Measurements from ENCODE around the gene TPSAB1. TPM values are rescaled to one million over a fixed set of nuclear protein-coding genes. Genes with fewer than 3 reads are reported as not detected.

The TPSAB1 gene
- total RNA-seq, 1 experiment from 2014 or later = not detected

GRCh38 chr16:1272453-1273198 is 32.1 kb downstream of the TPSAB1 start:
- H3K36me3 Mint-ChIP-seq (ENCODE audit: insufficient read depth, unreplicated experiment) = peaks cover 20% of the 10 kb centered on the region
- peaks cover 93% of the 10 kb centered on the region for H3K27me3 Mint-ChIP-seq (ENCODE audit: unreplicated experiment)
- intact Hi-C loops (cut with micrococcal nuclease; ENCODE audit: unreplicated experiment) = no loop called here
- H3K9me3 Mint-ChIP-seq (ENCODE audit: low read depth, unreplicated experiment) = no peaks in the 10 kb centered on the region
- CTCF ChIA-PET = no interaction called here
- no peak overlapping the region for H3K4me3 Mint-ChIP-seq (ENCODE audit: low read depth, unreplicated experiment)
- DNase-seq = no peak
- peak overlapping the region; percentile 89 for H3K27ac Mint-ChIP-seq (ENCODE audit: unreplicated experiment)
- TF ChIP-seq, protein P1, sequence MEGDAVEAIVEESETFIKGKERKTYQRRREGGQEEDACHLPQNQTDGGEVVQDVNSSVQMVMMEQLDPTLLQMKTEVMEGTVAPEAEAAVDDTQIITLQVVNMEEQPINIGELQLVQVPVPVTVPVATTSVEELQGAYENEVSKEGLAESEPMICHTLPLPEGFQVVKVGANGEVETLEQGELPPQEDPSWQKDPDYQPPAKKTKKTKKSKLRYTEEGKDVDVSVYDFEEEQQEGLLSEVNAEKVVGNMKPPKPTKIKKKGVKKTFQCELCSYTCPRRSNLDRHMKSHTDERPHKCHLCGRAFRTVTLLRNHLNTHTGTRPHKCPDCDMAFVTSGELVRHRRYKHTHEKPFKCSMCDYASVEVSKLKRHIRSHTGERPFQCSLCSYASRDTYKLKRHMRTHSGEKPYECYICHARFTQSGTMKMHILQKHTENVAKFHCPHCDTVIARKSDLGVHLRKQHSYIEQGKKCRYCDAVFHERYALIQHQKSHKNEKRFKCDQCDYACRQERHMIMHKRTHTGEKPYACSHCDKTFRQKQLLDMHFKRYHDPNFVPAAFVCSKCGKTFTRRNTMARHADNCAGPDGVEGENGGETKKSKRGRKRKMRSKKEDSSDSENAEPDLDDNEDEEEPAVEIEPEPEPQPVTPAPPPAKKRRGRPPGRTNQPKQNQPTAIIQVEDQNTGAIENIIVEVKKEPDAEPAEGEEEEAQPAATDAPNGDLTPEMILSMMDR (IDR thresholded peaks at IDR 0.05; ENCODE audit: unreplicated experiment) = no peak
- BruUV-seq (replicated peaks) = no TSS peak
- peaks cover 10% of the 10 kb centered on the region for H3K4me1 Mint-ChIP-seq (ENCODE audit: low read depth, unreplicated experiment)

DNA sequence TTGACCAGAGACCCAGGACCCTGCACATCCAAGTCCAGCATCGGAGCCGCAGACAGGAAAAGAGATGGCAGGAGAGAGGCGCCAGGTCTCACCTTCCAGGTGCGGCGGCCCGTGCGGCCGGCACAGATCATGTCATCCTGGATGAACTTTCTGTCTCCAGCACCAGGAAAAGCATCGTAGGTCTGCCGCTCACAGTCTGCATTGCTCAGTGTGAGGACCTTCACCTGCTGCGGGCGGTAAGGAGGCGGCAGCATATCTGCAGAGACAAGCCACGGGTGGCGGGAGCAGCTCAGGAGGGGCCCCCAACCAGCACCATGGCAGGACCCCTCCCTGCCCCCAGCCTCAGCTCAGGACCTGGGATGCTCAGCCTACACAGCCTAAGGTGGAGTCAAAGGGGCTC is 33.3 kb downstream of the TPSAB1 start:
- DNase-seq = no peak
- Mint-ChIP-seq H3K27ac (ENCODE audit: unreplicated experiment) (no peak overlapping the region), H3K36me3 (ENCODE audit: insufficient read depth, unreplicated experiment) (peaks cover 20% of the 10 kb centered on the region), H3K9me3 (ENCODE audit: low read depth, unreplicated experiment) (no peaks in the 10 kb centered on the region), H3K27me3 (ENCODE audit: unreplicated experiment) (peaks cover 100% of the 10 kb centered on the region), H3K4me1 (ENCODE audit: low read depth, unreplicated experiment) (peaks cover 10% of the 10 kb centered on the region), H3K4me3 (ENCODE audit: low read depth, unreplicated experiment) (no peak overlapping the region)
- intact Hi-C loops (cut with micrococcal nuclease; ENCODE audit: unreplicated experiment) = no loop called here
- TF ChIP-seq, protein P1 (IDR thresholded peaks at IDR 0.05; ENCODE audit: unreplicated experiment) = no peak
- CTCF ChIA-PET = no interaction called here
- no TSS peak for BruUV-seq (replicated peaks)

- Mint-ChIP-seq H3K4me3 (ENCODE audit: low read depth, unreplicated experiment) (no peak overlapping the region), H3K36me3 (ENCODE audit: insufficient read depth, unreplicated experiment) (peaks cover 20% of the 10 kb centered on the region), H3K27me3 (ENCODE audit: unreplicated experiment) (peaks cover 100% of the 10 kb centered on the region), H3K9me3 (ENCODE audit: low read depth, unreplicated experiment) (no peaks in the 10 kb centered on the region), H3K4me1 (ENCODE audit: low read depth, unreplicated experiment) (peaks cover 10% of the 10 kb centered on the region), H3K27ac (ENCODE audit: unreplicated experiment) (no peak overlapping the region)
- intact Hi-C loops (cut with micrococcal nuclease; ENCODE audit: unreplicated experiment) = no loop called here
- CTCF ChIA-PET = no interaction called here
- BruUV-seq (replicated peaks) = no TSS peak
- TF ChIP-seq, protein P1 (IDR thresholded peaks at IDR 0.05; ENCODE audit: unreplicated experiment) = no peak
- DNase-seq = no peak
These were observed 34.3 kb downstream of the TPSAB1 start for GRCh38 chr16:1274767-1275166.

DNA sequence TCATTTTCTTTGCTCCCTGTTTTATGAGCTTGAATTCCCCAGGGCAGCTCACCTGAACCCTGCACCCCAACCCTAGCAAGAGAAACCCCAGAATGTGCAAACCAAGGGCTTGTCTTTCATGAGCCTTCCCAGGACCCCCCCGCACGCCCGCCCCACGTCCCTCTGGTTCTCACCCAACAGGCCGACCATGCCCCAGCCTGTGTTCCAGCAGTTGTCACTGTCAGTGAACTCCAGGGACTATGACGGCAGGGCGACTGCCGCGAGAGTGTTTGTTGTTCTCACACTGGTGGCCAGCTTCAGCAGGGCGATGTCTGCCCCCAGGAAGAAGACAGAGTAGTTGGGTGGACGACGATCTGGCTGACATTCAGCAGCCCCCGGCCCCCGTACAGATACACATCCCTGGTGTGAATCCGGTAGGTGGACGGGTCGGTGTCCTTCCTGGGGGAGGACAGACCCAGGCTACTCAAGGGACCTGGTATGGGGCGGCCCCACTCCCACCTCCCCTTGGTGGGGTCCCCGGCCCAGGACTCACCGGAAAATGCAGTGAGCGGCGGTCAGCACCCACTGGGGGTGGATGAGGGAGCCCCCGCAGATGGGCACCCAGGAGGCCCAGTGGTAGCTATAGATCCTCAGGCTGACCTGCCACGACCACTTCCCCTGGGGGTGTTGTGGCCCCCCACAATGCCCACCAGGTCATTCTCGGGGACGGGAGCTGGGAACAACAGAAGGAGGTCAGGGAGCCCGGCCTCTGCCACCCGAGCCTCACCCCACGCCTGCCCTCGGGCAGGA is 35.5 kb downstream of the TPSAB1 start:
- no TSS peak for BruUV-seq (replicated peaks)
- intact Hi-C loops (cut with micrococcal nuclease; ENCODE audit: unreplicated experiment) = no loop called here
- Mint-ChIP-seq H3K36me3 (ENCODE audit: insufficient read depth, unreplicated experiment) (peaks cover 16% of the 10 kb centered on the region), H3K4me3 (ENCODE audit: low read depth, unreplicated experiment) (no peak overlapping the region), H3K27me3 (ENCODE audit: unreplicated experiment) (peaks cover 100% of the 10 kb centered on the region), H3K9me3 (ENCODE audit: low read depth, unreplicated experiment) (no peaks in the 10 kb centered on the region), H3K4me1 (ENCODE audit: low read depth, unreplicated experiment) (peaks cover 7% of the 10 kb centered on the region), H3K27ac (ENCODE audit: unreplicated experiment) (no peak overlapping the region)
- TF ChIP-seq, protein P1 (IDR thresholded peaks at IDR 0.05; ENCODE audit: unreplicated experiment) = no peak
- CTCF ChIA-PET = interaction anchor here (0.7 kb wide), 1 partner anchor 82 kb away, joined by 3 read pairs; no protein-coding TSS in a partner anchor
- DNase-seq = no peak

Data from Calu3 (cell line).